KMS-11 (cell line): ENCODE results near the gene ADAMTS12.

Experiments used
- H2AFZ ChIP-seq: fragments of 200-600 bp; sonication (generic); 2 replicates; pipeline ENCODE4 v1.6.1; 2016; ENCODE audit warnings: antibody characterized with exemption, mixed run types, low read depth
- H3K27ac ChIP-seq: fragments of 200-600 bp; sonication (generic); 2 replicates; pipeline ENCODE4 v1.6.1; 2016; ENCODE audit warnings: mild to moderate bottlenecking, mixed run types
- H3K27me3 ChIP-seq: fragments of 200-600 bp; sonication (generic); 2 replicates; pipeline ENCODE4 v1.6.1; 2017; ENCODE audit warnings: mild to moderate bottlenecking, low read depth, mixed run types, moderate library complexity; ENCODE audit not compliant: insufficient read depth
- H3K36me3 ChIP-seq: fragments of 200-600 bp; sonication (generic); 2 replicates; pipeline ENCODE4 v1.6.1; 2017; ENCODE audit warnings: mild to moderate bottlenecking, mixed run types; ENCODE audit not compliant: insufficient read depth
- H3K4me1 ChIP-seq: fragments of 200-600 bp; sonication (generic); 2 replicates; pipeline ENCODE4 v1.6.1; 2016; ENCODE audit warnings: mild to moderate bottlenecking, low read depth, mixed run types; ENCODE audit not compliant: poor library complexity, severe bottlenecking
- H3K4me2 ChIP-seq: fragments of 200-600 bp; sonication (generic); 2 replicates; pipeline ENCODE4 v1.7.0; 2016; ENCODE audit warnings: mild to moderate bottlenecking, mixed run types
- H3K4me3 ChIP-seq: fragments of 200-600 bp; sonication (generic); IDR thresholded peaks from 2 replicates; pipeline ENCODE4 v1.6.1; 2017; ENCODE audit warnings: low read depth, low read length, mixed read lengths; ENCODE audit not compliant: insufficient read depth
- H3K79me2 ChIP-seq: fragments of 200-600 bp; sonication (generic); 2 replicates; pipeline ENCODE4 v1.6.1; 2016; ENCODE audit warnings: low read depth, mixed run types; ENCODE audit not compliant: insufficient read depth
- H3K9ac ChIP-seq: fragments of 200-600 bp; sonication (generic); 2 replicates; pipeline ENCODE4 v1.6.1; 2016; ENCODE audit warnings: mild to moderate bottlenecking, mixed run types
- H4K20me1 ChIP-seq: fragments of 200-600 bp; sonication (generic); 2 replicates; pipeline ENCODE4 v1.6.1; 2016; ENCODE audit warnings: mild to moderate bottlenecking, mixed run types; ENCODE audit not compliant: insufficient read depth
- CTCF ChIP-seq: fragments of 200-600 bp; sonication (generic); conservative IDR thresholded peaks from 2 replicates; pipeline ENCODE4 v1.6.1; 2017; ENCODE audit warnings: low read depth, mild to moderate bottlenecking, antibody characterized with exemption, low read length, moderate library complexity, mixed read lengths

The ADAMTS12 gene

GRCh38 chr5:33608344-33609041, 283.3 kb downstream of the ADAMTS12 start:
- H4K20me1 ChIP-seq: no peaks in the 10 kb centered on the region
- no peak overlapping the region for H3K4me3 ChIP-seq
- no peak overlapping the region for H2AFZ ChIP-seq
- no peak overlapping the region for H3K9ac ChIP-seq
- no peaks in the 10 kb centered on the region for H3K36me3 ChIP-seq
- no peaks in the 10 kb centered on the region for H3K27me3 ChIP-seq
- no peak overlapping the region for H3K4me2 ChIP-seq
- no peak overlapping the region for H3K27ac ChIP-seq
- H3K79me2 ChIP-seq: no peaks in the 10 kb centered on the region
- no peaks in the 10 kb centered on the region for H3K4me1 ChIP-seq
- no peak for TF ChIP-seq CTCF

GRCh38 chr5:33604503-33604902, 287.3 kb downstream of the ADAMTS12 start:
- Histone ChIP-seq H2AFZ (no peak overlapping the region), H4K20me1 (no peaks in the 10 kb centered on the region), H3K27ac (no peak overlapping the region), H3K4me2 (no peak overlapping the region), H3K4me1 (no peaks in the 10 kb centered on the region), H3K79me2 (no peaks in the 10 kb centered on the region), H3K4me3 (no peak overlapping the region), H3K27me3 (no peaks in the 10 kb centered on the region), H3K36me3 (no peaks in the 10 kb centered on the region), H3K9ac (no peak overlapping the region)
- TF ChIP-seq CTCF: no peak

- Histone ChIP-seq H3K27me3 (no peaks in the 10 kb centered on the region), H3K79me2 (no peaks in the 10 kb centered on the region), H2AFZ (no peak overlapping the region), H3K27ac (no peak overlapping the region), H3K36me3 (no peaks in the 10 kb centered on the region), H3K4me3 (no peak overlapping the region), H4K20me1 (no peaks in the 10 kb centered on the region), H3K4me2 (no peak overlapping the region), H3K9ac (no peak overlapping the region), H3K4me1 (no peaks in the 10 kb centered on the region)
- no peak for TF ChIP-seq CTCF
Observed at GRCh38 chr5:33601881-33602280, 289.9 kb downstream of the ADAMTS12 start.

- H3K27me3 ChIP-seq: no peaks in the 10 kb centered on the region
Observed at GRCh38 chr5:33595303-33595702, 296.5 kb downstream of the ADAMTS12 start.

More at GRCh38 chr5:33595303-33595702, 296.5 kb downstream of the ADAMTS12 start:
- no peak overlapping the region for H3K9ac ChIP-seq
- H3K4me2 ChIP-seq: no peak overlapping the region
- H3K36me3 ChIP-seq: no peaks in the 10 kb centered on the region
- H4K20me1 ChIP-seq: no peaks in the 10 kb centered on the region
- no peak overlapping the region for H3K4me3 ChIP-seq
- no peak for TF ChIP-seq CTCF
- H2AFZ ChIP-seq: no peak overlapping the region
- no peak overlapping the region for H3K27ac ChIP-seq
- H3K79me2 ChIP-seq: no peaks in the 10 kb centered on the region
- H3K4me1 ChIP-seq: no peaks in the 10 kb centered on the region
